H1 (cell line): ENCODE measurements around the gene EPB42. TPM values are rescaled to one million over a fixed set of nuclear protein-coding genes. Genes with fewer than 3 reads are reported as not detected.

Experiments used
- CTCF ChIA-PET: fragments of 300-600 bp; sonication (Branson Sonifier 250); formaldehyde crosslinking; loops from one replicate; lab custom pipeline; 2021; ENCODE audit not compliant: partially characterized antibody; lab: Charles Lee
- POLR2A ChIA-PET: fragments of 300-600 bp; sonication (Branson Sonifier 250); formaldehyde crosslinking; loops from one replicate; lab custom pipeline; 2021; ENCODE audit warnings: inconsistent platforms; ENCODE audit not compliant: partially characterized antibody; lab: Charles Lee
- DNase-seq, 2 experiments: peaks; one replicate each; pipeline versions ENCODE4 v3.0.0 to v3.0.0-alpha.2; 2010 to 2022; ENCODE audit warnings: low spot score in 2 of 2, low read depth in 1 of 2, mixed read lengths in 1 of 2
- FAIRE-seq: peaks from 2 replicates; lab custom pipeline; 2011; peaks lifted over from hg19 to GRCh38; lab: Jason Lieb, UNC
- H2AFZ ChIP-seq: 2 replicates; pipeline ENCODE4 v1.8.1; 2012; ENCODE audit warnings: low read length, inconsistent platforms
- H2AK5ac ChIP-seq: 2 replicates; pipeline ENCODE4 v1.6.1; 2013; ENCODE audit warnings: low read depth, low read length
- H2BK120ac ChIP-seq: replicated peaks from 2 replicates; pipeline ENCODE3; 2013; ENCODE audit warnings: low read depth, low read length, inconsistent platforms
- H2BK12ac ChIP-seq: 2 replicates; pipeline ENCODE4 v1.6.1; 2013; ENCODE audit warnings: low read depth, low read length
- H2BK15ac ChIP-seq: 2 replicates; pipeline ENCODE4 v1.6.1; 2013; ENCODE audit warnings: low read length
- H2BK20ac ChIP-seq: 2 replicates; pipeline ENCODE4 v1.6.1; 2013; ENCODE audit warnings: low read length
- H2BK5ac ChIP-seq: 2 replicates; pipeline ENCODE4 v1.6.1; 2013; ENCODE audit warnings: low read depth, low read length
- H3K14ac ChIP-seq: 2 replicates; pipeline ENCODE4 v1.6.1; 2013; ENCODE audit warnings: inconsistent platforms; ENCODE audit not compliant: insufficient read length
- H3K18ac ChIP-seq: 2 replicates; pipeline ENCODE4 v1.6.1; 2013; ENCODE audit warnings: low read length; ENCODE audit errors: extremely low read depth
- H3K23ac ChIP-seq: 2 replicates; pipeline ENCODE4 v1.6.1; 2013; ENCODE audit warnings: inconsistent platforms; ENCODE audit not compliant: insufficient read length
- H3K23me2 ChIP-seq: 2 replicates; pipeline ENCODE4 v1.6.1; 2013; ENCODE audit warnings: low read depth, low read length
- H3K27ac ChIP-seq: 2 replicates; pipeline ENCODE4 v1.6.1; 2011; ENCODE audit warnings: low read depth, low read length, inconsistent platforms
- H3K27me3 ChIP-seq, 4 experiments: replicated peaks in 1 of 4; 1 replicate in 1 of 4; 2 replicates in 3 of 4; pipeline versions ENCODE4 v1.6.1 to v1.8.1; 2011 to 2013; ENCODE audit warnings: low read length in 3 of 4, mild to moderate bottlenecking in 3 of 4, inconsistent platforms in 2 of 4, mixed read lengths in 2 of 4, moderate library complexity in 1 of 4; ENCODE audit not compliant: control insufficient read depth in 3 of 4, insufficient read depth in 3 of 4; ENCODE audit errors: extremely low read depth in 1 of 4
- H3K36me3 ChIP-seq, 4 experiments: 2 replicates each; pipeline versions ENCODE4 v1.6.1 to v1.8.1; 2011 to 2013; ENCODE audit warnings: mild to moderate bottlenecking in 4 of 4, low read length in 3 of 4, moderate library complexity in 2 of 4, control low read depth in 1 of 4, inconsistent platforms in 1 of 4; ENCODE audit not compliant: insufficient read depth in 4 of 4, control insufficient read depth in 2 of 4
- H3K4ac ChIP-seq: replicated peaks from 2 replicates; pipeline ENCODE3; 2013; ENCODE audit warnings: low read length, low read depth, mixed read lengths, inconsistent platforms; ENCODE audit not compliant: insufficient read length
- H3K4me1 ChIP-seq, 4 experiments: replicated peaks in 1 of 4; 1 replicate in 1 of 4; 2 replicates in 3 of 4; pipeline versions ENCODE4 v1.6.1 to v1.8.1; 2011 to 2013; ENCODE audit warnings: low read length in 3 of 4, inconsistent platforms in 2 of 4, mixed read lengths in 1 of 4; ENCODE audit not compliant: insufficient read depth in 4 of 4, control insufficient read depth in 3 of 4
- H3K4me2 ChIP-seq, 2 experiments: 2 replicates each; pipeline versions ENCODE4 v1.6.1 to v1.8.1; 2011 to 2013; ENCODE audit warnings: low read depth in 2 of 2, low read length in 2 of 2, control low read depth in 1 of 2, inconsistent platforms in 1 of 2, mild to moderate bottlenecking in 1 of 2; ENCODE audit not compliant: insufficient read depth in 1 of 2
- H3K4me3 ChIP-seq, 4 experiments: fragments of 200-600, 300-600 bp in 1 of 4; sonication (generic), shearing (Covaris generic), sonication (Bioruptor Twin) in 1 of 4; 2 replicates each; pipeline versions ENCODE4 v1.5.1 to v1.8.1; 2011 to 2016; ENCODE audit warnings: low read length in 4 of 4, low read depth in 3 of 4, control low read depth in 2 of 4, inconsistent platforms in 2 of 4, mild to moderate bottlenecking in 2 of 4, mixed read lengths in 1 of 4, moderate library complexity in 1 of 4; ENCODE audit not compliant: insufficient read depth in 2 of 4; ENCODE audit errors: extremely low read depth in 1 of 4
- H3K56ac ChIP-seq: replicated peaks from 2 replicates; pipeline ENCODE3; 2013; ENCODE audit warnings: low read depth, mild to moderate bottlenecking, mixed read lengths, low read length, inconsistent platforms; ENCODE audit not compliant: insufficient read length
- H3K79me1 ChIP-seq: 2 replicates; pipeline ENCODE4 v1.6.1; 2013; ENCODE audit warnings: low read depth, low read length, control low read depth
- H3K79me2 ChIP-seq, 2 experiments: 2 replicates each; pipeline versions ENCODE4 v1.6.1 to v1.8.1; 2012 to 2013; ENCODE audit warnings: low read length in 2 of 2, mild to moderate bottlenecking in 2 of 2, inconsistent platforms in 1 of 2; ENCODE audit not compliant: insufficient read depth in 2 of 2, control insufficient read depth in 1 of 2
- H3K9ac ChIP-seq, 4 experiments: replicated peaks in 1 of 4; 1 replicate in 1 of 4; 2 replicates in 3 of 4; pipeline versions ENCODE4 v1.6.1 to v1.8.1; 2011 to 2013; ENCODE audit warnings: low read depth in 3 of 4, low read length in 3 of 4, control low read depth in 2 of 4, mild to moderate bottlenecking in 2 of 4, moderate library complexity in 2 of 4, inconsistent platforms in 1 of 4; ENCODE audit errors: extremely low read depth in 1 of 4
- H3K9me3 ChIP-seq, 2 experiments: 2 replicates each; pipeline versions ENCODE4 v1.6.1 to v1.8.1; 2012 to 2013; ENCODE audit warnings: mild to moderate bottlenecking in 2 of 2, moderate library complexity in 2 of 2, control low read depth in 1 of 2, inconsistent platforms in 1 of 2, low read depth in 1 of 2, low read length in 1 of 2, mixed read lengths in 1 of 2; ENCODE audit not compliant: insufficient read depth in 2 of 2
- H4K20me1 ChIP-seq, 2 experiments: replicated peaks in 1 of 2; 2 replicates each; pipeline versions ENCODE3 to v1.8.1; 2011 to 2013; ENCODE audit warnings: inconsistent platforms in 2 of 2, low read length in 2 of 2, mild to moderate bottlenecking in 1 of 2; ENCODE audit not compliant: insufficient read depth in 2 of 2, control insufficient read depth in 1 of 2
- H4K5ac ChIP-seq: 2 replicates; pipeline ENCODE4 v1.6.1; 2013; ENCODE audit warnings: low read length, low read depth, mixed read lengths, inconsistent platforms; ENCODE audit not compliant: insufficient read length
- H4K8ac ChIP-seq: 2 replicates; pipeline ENCODE4 v1.8.0; 2013; ENCODE audit warnings: mild to moderate bottlenecking, moderate library complexity, low read length, inconsistent platforms; ENCODE audit not compliant: insufficient read depth; ENCODE audit errors: extremely low read depth
- H4K91ac ChIP-seq: replicated peaks from 2 replicates; pipeline ENCODE3; 2013; ENCODE audit warnings: low read length, mixed read lengths, inconsistent platforms; ENCODE audit not compliant: insufficient read length
- BACH1 ChIP-seq: IDR thresholded peaks from 2 replicates; pipeline ENCODE4 v1.6.1; 2012; ENCODE audit warnings: low read length, improper control_type of control experiment
- EGR1 ChIP-seq: IDR thresholded peaks from 2 replicates; pipeline ENCODE4 v1.6.1; 2011; ENCODE audit warnings: low read depth, low read length, borderline replicate concordance
- GTF2F1 ChIP-seq: IDR thresholded peaks from 2 replicates; pipeline ENCODE4 v1.6.1; 2012; ENCODE audit warnings: low read depth, low read length, improper control_type of control experiment, borderline replicate concordance
- POLR2AphosphoS5 ChIP-seq: IDR thresholded peaks from 2 replicates; pipeline ENCODE4 v1.6.1; 2011; ENCODE audit warnings: low read depth, low read length
- SIN3A ChIP-seq, 2 experiments: IDR thresholded peaks in 1 of 2; conservative IDR thresholded peaks in 1 of 2; 2 replicates each; pipeline ENCODE4 v1.6.1; 2011 to 2012; ENCODE audit warnings: low read length in 2 of 2, improper control_type of control experiment in 1 of 2, low read depth in 1 of 2, mild to moderate bottlenecking in 1 of 2
- SIRT6 ChIP-seq: IDR thresholded peaks from one replicate; pipeline ENCODE4 v1.7.1; 2012; ENCODE audit warnings: low read length, inconsistent platforms
- SRF ChIP-seq: IDR thresholded peaks from 2 replicates; pipeline ENCODE4 v1.6.1; 2011; ENCODE audit warnings: mild to moderate bottlenecking, low read depth, low read length, moderate library complexity
- TCF12 ChIP-seq: IDR thresholded peaks from 2 replicates; pipeline ENCODE4 v1.6.1; 2011; ENCODE audit warnings: low read depth, mild to moderate bottlenecking, low read length
- WGBS, 2 experiments: shearing (Covaris generic) in 1 of 2; methylation state at CpG; one replicate each; pipeline versions ENCODE4 v1.1.6 to v1.1.7; 2013 to 2015; ENCODE audit warnings: low lambda C conversion rate in 2 of 2, mixed read lengths in 2 of 2, inconsistent platforms in 1 of 2, low coverage in 1 of 2, missing lambda C conversion rate in 1 of 2; ENCODE audit not compliant: insufficient replicate concordance in 2 of 2, insufficient coverage in 1 of 2, insufficient read length in 1 of 2; ENCODE audit errors: extremely low coverage in 1 of 2, missing lambda C conversion rate in 1 of 2; 5-methylcytosine and 5-hydroxymethylcytosine counted together
- polyA plus RNA-seq, 7 experiments: library from polyadenylated mRNA; depleted of rRNA in 3 of 7; stranded (reverse) in 5 of 7; unstranded in 2 of 7; fragments of >200 nt in 5 of 7; fragments of 200-250 nt in 2 of 7; gene quantifications; 1 replicate in 5 of 7; 2 replicates in 1 of 7; 4 replicates in 1 of 7; pipeline versions ENCODE4 v1.2.1 to v1.2.3, GENCODE V29; 2011 to 2013; ENCODE audit warnings: missing spikeins in 2 of 7, mixed read lengths in 2 of 7
- total RNA-seq: library from RNA; stranded (reverse); fragmentation: NEBNext Ultra II Directional; extraction: Animal tissue kit (Norgen Biotek cat#: 25700); gene quantifications from 2 replicates; pipeline ENCODE4 v1.2.1, GENCODE V29; 2021

The EPB42 gene
- total and polyA plus RNA-seq, 2 of the 8 experiments (the other 6 are each of a cell fraction or from before 2014, with no cell fraction given) = not detected

DNA sequence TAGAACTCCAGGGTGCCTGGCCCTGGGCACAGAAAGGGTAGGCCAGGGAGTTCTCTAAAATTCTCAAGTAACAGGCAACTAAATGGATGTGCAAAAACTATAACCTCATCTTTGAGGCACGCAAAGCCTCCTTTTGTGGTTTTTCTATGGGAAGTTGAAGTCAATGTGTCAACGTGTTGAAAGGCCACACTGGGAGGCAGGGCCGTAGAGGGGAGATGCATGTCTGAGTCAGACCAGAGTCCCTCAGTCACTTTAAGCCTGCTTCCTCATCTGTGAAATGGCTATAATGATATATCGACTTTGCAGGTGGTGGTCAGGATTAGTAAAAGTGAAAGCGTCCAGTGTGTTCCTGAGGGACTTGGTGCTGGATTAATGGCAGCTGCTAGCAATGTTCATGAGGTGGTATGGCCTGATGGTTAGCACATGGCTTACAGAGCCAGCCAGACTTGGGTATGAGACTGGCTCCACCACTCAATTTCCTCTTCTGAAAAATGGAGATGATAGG is 28.9 kb upstream of the EPB42 start:
- Histone ChIP-seq H2AFZ (no peak overlapping the region), H3K4me3 (no peak overlapping the region), H2BK12ac (no peak overlapping the region), H3K4ac (no peak overlapping the region), H2BK15ac (no peak overlapping the region), H3K9ac (no peak overlapping the region), H4K91ac (no peak overlapping the region), H3K4me2 (no peak overlapping the region), H3K18ac (no peak overlapping the region), H2AK5ac (no peak overlapping the region), H2BK20ac (no peak overlapping the region), H3K79me2 (no peaks in the 10 kb centered on the region), H3K27me3 (no peaks in the 10 kb centered on the region), H2BK5ac (no peak overlapping the region), H4K20me1 (no peaks in the 10 kb centered on the region), H3K9me3 (no peaks in the 10 kb centered on the region), H3K79me1 (no peaks in the 10 kb centered on the region), H4K5ac (no peak overlapping the region), H3K4me1 (no peaks in the 10 kb centered on the region), H3K23ac (no peak overlapping the region), H4K8ac (no peak overlapping the region), H3K36me3 (no peaks in the 10 kb centered on the region), H3K56ac (no peak overlapping the region), H3K23me2 (no peaks in the 10 kb centered on the region; the same call in 1 of the 2 replicates), H3K27ac (no peak overlapping the region), H2BK120ac (no peak overlapping the region), H3K14ac (no peak overlapping the region)
- WGBS, 2 experiments = 62% methylated on average over 5 of the region's 5 CpGs; no CpG with 5 or more reads in 1 of the 2 experiments
- TF ChIP-seq GTF2F1 (no peak), POLR2AphosphoS5 (no peak), SRF (no peak), TCF12 (no peak), BACH1 (no peak), SIN3A (conservative IDR thresholded peaks at IDR 0.05 in 1 of 2, IDR thresholded peaks at IDR 0.05 in 1 of 2; ENCODE audit: low read depth in 1 of 2, low read length in 2 of 2) (no peak), SIRT6 (no peak), EGR1 (no peak)
- FAIRE-seq (no peak), DNase-seq (no peak)
- CTCF ChIA-PET = interaction anchor here (1.3 to 2.8 kb wide), 3 partner anchors 18 to 45 kb away, joined by 5 to 17 read pairs (median 9); partner anchors contain the start of gene TGM5
- POLR2A ChIA-PET = no interaction called here
